IgD-negative memory B cell (primary cell): ENCODE data around the gene SNX13. TPM values are rescaled to one million over a fixed set of nuclear protein-coding genes. Genes with fewer than 3 reads are reported as not detected.
A peak's percentile ranks its signal among the peaks of the same experiment; 100 is the strongest.
"Not testable (repeated sequence)": the region's sequence is repeated elsewhere in the genome, so short reads cannot be mapped to it uniquely, and the experiment has no call there.

ENCODE experiments used
- H3K27ac Mint-ChIP-seq, 3 donors: one replicate each; pipeline ENCODE4 v1.8.0; 2020 to 2022; ENCODE audit warnings: mild to moderate bottlenecking in 3 of 3, mixed read lengths in 3 of 3, moderate library complexity in 1 of 3
- H3K27me3 Mint-ChIP-seq: one replicate; pipeline ENCODE4 v1.8.0; 2021; ENCODE audit warnings: mixed read lengths
- H3K36me3 Mint-ChIP-seq: one replicate; pipeline ENCODE4 v1.8.0; 2020; ENCODE audit warnings: mild to moderate bottlenecking, mixed read lengths
- H3K4me1 Mint-ChIP-seq, 3 donors: one replicate each; pipeline ENCODE4 v1.8.0; 2020 to 2022; ENCODE audit warnings: mixed read lengths in 3 of 3, mild to moderate bottlenecking in 1 of 3
- H3K4me3 Mint-ChIP-seq, 4 donors: one replicate each; pipeline ENCODE4 v1.8.0; 2020 to 2022; ENCODE audit warnings: mild to moderate bottlenecking in 4 of 4, mixed read lengths in 4 of 4, moderate library complexity in 3 of 4
- H3K9me3 Mint-ChIP-seq, 3 donors: one replicate each; pipeline ENCODE4 v1.8.0; 2020 to 2021; ENCODE audit warnings: mixed read lengths in 3 of 3, mild to moderate bottlenecking in 1 of 3
- polyA plus RNA-seq: library from polyadenylated mRNA; unstranded; fragments of 300-500 nt; fragmentation: Illumina TruSeq; gene quantifications from one replicate; pipeline ENCODE4 v1.2.3, GENCODE V29; 2021

The SNX13 gene
- polyA plus RNA-seq, 1 donor from 2014 or later, result 12.1 TPM

DNA sequence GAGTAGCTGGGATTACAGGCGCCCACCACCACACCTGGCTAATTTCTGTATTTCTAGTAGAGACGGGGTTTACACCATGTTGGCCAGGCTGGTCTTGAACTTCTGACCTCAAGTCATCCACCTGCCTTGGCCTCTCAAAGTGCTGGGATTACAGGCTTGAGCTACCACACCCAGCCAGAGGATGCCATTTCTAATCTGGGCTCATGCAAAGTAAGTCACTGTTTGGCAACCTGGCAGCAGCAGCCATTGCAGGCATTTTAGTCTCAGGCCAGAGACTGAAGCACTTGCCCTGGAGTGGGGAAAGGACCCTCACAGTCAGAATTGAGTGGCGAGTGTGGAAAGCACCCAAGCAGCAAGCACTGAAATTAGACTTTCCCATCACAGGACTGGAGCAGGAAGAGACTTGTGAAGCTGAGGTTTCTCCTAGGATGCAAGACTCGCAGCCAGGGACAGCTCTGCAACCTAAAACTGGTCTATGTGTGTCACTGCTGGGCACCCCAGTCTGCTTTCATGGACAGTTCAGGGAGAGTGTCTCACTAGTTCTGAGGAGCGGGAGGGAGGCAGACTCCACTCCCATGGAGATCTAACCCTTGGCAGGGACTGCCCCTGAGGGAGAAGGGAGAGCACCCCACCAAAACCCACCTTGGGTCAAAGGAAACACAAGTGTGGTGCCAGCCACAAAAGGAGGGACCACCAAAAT, 27.6 kb downstream of the SNX13 start:
- Mint-ChIP-seq H3K27ac (no peak overlapping the region), H3K4me3 (no peak overlapping the region), H3K36me3 (peaks cover 9% of the 10 kb centered on the region), H3K9me3 (peaks cover 0 to 2% (median 0%) of the 10 kb centered on the region in 3 donors), H3K27me3 (no peaks in the 10 kb centered on the region), H3K4me1 (peaks cover 13 to 37% (median 32%) of the 10 kb centered on the region in 3 donors)

DNA sequence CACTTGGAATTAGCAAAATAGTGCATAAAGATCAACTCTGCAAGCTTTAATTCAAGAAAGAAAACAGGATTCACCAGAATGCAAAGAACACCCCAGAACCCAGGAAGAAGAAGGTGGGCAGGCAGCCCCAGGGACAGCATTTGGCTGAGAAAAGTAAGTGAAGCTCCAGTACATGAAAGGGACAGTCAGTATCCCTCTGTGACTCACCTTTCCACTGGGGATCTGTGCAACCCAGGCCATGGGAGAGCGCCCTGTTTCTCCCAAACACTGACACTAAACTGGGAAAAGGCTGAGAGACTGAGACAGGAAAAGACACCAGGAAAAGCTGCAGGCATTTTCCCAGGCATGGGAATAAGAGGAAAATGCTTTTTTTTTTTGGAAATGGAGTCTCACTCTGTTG, 28.2 kb downstream of the SNX13 start:
- H3K27ac Mint-ChIP-seq, result no peak overlapping the region
- H3K4me1 Mint-ChIP-seq, result peaks cover 9 to 37% (median 33%) of the 10 kb centered on the region in 3 donors
- H3K4me3 Mint-ChIP-seq, result no peak overlapping the region
- no peaks in the 10 kb centered on the region for H3K27me3 Mint-ChIP-seq
- H3K36me3 Mint-ChIP-seq, result peaks cover 9% of the 10 kb centered on the region
- H3K9me3 Mint-ChIP-seq, result no peaks in the 10 kb centered on the region

DNA sequence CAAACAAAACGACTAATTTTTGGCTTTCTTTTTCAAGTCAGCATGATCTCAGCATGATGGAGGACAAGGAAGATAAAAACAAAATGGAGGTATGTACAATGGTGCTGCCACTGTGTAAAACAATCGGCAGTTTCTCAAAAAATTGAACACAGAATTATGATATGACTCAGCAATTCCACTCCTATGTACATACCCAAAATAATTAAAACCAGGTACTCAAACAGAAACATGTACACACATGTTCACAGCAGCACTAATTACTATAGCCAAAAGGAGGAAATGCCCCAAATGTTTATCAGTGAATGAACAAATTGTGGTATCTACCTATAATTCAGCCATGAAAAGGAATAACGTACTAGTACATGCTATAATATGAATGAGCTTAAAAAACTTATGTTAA, 29.9 kb downstream of the SNX13 start:
- H3K4me3 Mint-ChIP-seq, result peak overlapping the region in 1 of 4 donors; percentile 17
- peaks cover 11 to 37% (median 35%) of the 10 kb centered on the region in 3 donors for H3K4me1 Mint-ChIP-seq
- H3K27ac Mint-ChIP-seq, result no peak overlapping the region
- H3K27me3 Mint-ChIP-seq, result no peaks in the 10 kb centered on the region
- peaks cover 9% of the 10 kb centered on the region for H3K36me3 Mint-ChIP-seq
- H3K9me3 Mint-ChIP-seq, result no peaks in the 10 kb centered on the region

DNA sequence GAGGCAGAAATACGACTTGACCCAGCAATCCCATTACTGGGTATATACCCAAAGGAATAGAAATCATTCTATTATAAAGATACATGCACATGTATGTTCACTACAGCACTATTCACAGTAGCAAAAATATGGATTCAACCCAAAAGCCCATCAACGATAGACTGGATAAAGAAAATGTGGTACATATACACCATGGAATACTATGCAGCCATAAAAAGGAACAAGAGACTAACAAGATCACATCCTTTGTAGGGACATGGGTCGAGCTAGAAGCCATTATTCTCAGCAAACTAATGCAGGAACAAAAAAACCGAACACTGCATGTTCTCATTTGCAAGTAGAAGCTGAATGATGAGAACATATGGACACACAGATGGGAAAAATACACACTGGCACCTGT, 31.0 kb downstream of the SNX13 start:
- H3K27me3 Mint-ChIP-seq, H3K27ac Mint-ChIP-seq, H3K36me3 Mint-ChIP-seq, H3K9me3 Mint-ChIP-seq, H3K4me3 Mint-ChIP-seq: not testable (repeated sequence)
- peaks cover 11 to 31% (median 30%) of the 10 kb centered on the region in 3 donors for H3K4me1 Mint-ChIP-seq

DNA sequence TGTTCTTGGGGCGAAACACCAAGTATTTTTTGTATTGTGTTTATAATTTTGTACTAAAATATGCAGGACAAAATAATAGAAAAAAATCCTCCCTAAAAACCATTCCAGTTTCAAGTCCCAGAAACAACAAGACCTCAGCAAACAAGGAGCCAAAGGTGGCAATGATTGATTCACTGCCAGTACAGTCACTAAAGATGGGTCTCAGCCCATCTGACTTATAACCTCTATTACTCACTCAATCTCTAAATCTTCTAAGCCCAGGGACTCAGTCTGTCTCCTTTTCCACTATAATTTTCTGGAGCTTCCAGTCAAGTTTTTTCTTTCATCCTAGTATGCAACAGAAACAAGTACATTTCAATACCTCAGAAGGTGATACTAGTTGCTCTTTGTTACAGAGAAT, 33.3 kb downstream of the SNX13 start:
- no peak overlapping the region for H3K4me3 Mint-ChIP-seq
- H3K4me1 Mint-ChIP-seq, result peaks cover 4 to 27% (median 27%) of the 10 kb centered on the region in 3 donors
- no peaks in the 10 kb centered on the region for H3K9me3 Mint-ChIP-seq
- no peaks in the 10 kb centered on the region for H3K27me3 Mint-ChIP-seq
- no peak overlapping the region for H3K27ac Mint-ChIP-seq
- H3K36me3 Mint-ChIP-seq, result peaks cover 9% of the 10 kb centered on the region

DNA sequence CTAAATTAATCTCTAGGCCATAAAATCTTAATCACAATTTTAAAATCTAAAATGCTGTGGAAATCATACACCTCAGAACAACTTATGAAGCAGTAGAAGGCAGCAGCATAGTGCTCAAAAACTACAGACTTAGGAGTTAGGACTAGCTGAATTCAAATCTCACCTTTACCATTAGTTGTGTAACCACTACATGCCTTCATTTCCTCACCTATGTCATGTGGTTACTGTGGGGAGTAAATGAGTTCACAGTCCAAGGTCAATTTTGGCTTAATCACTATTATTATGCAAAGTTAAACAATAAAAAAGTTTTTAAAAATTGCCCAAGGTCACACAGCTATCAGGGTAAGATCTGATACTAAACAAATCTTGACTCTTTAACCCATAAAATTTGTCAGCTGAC, 37.0 kb downstream of the SNX13 start:
- Mint-ChIP-seq H3K4me3 (no peak overlapping the region), H3K36me3 (peaks cover 3% of the 10 kb centered on the region)

DNA sequence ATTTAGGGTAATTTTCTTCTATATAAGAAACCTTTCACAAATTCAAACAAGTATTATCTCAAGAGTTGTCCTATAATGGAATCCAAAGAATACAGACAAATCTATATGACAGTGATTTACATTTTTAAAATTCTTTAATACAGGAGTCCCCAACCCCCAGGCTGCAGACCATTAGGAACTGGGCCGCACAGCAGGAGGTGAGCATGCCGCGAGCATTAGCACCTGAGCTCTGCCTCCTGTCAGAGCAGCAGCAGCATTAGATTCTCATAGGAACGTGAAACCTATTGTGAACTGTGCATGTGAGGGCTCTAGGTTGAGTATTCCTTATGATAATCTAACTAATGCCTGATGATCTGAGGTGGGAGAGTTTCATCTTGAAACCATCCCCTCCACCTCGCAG, 37.7 kb downstream of the SNX13 start:
- Mint-ChIP-seq H3K36me3 (no peaks in the 10 kb centered on the region), H3K27me3 (no peaks in the 10 kb centered on the region), H3K27ac (no peak overlapping the region), H3K4me3 (no peak overlapping the region), H3K9me3 (no peaks in the 10 kb centered on the region), H3K4me1 (peaks cover 6 to 21% (median 19%) of the 10 kb centered on the region in 3 donors)

More for the DNA sequence above, 37.0 kb downstream of the SNX13 start:
- Mint-ChIP-seq H3K27me3 (no peaks in the 10 kb centered on the region), H3K9me3 (no peaks in the 10 kb centered on the region), H3K27ac (no peak overlapping the region), H3K4me1 (peaks cover 8 to 25% (median 24%) of the 10 kb centered on the region in 3 donors)

DNA sequence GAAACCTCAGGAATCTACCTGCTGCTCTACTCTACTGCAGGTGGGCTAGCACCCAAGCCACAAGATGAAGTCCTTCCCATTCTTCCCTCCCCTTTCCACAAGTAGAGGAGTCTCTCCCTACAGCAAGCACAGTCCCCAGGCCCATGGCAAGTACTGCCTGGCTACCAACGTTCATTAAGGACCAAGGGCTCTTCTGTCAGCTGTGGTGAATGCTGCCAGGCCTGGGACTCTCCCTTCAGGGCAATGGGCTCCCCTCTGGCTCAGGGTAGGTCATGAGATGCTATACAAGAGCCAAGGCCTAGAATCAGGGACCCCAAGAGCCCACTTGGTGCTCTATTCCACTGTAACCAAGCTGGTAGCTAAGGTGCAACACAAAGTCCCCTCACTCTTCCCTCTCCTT, 39.8 kb downstream of the SNX13 start:
- Mint-ChIP-seq H3K4me3 (no peak overlapping the region), H3K4me1 (peaks cover 4 to 19% (median 16%) of the 10 kb centered on the region in 3 donors), H3K9me3 (no peaks in the 10 kb centered on the region), H3K27me3 (no peaks in the 10 kb centered on the region), H3K27ac (no peak overlapping the region), H3K36me3 (no peaks in the 10 kb centered on the region)

DNA sequence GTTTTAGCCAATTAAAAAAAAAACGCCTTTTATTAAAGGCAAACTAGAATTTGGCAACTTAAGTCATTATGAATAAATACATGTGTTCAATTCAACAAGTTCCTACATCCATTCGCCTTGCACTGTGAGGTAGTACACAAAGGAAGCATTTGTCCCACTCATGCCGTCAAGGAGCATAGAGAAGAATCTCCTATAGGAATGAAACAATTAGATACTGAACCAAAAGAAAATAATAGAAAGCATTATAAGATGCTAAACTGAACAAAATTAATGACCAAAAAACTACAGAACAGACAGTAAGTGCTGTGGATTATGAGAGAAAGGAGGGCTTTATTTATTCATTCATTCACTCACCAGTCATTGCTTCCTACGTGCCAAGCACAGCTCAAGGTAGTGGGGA, 42.2 kb downstream of the SNX13 start:
- Mint-ChIP-seq H3K4me3 (no peak overlapping the region), H3K9me3 (no peaks in the 10 kb centered on the region), H3K27ac (no peak overlapping the region), H3K36me3 (peaks cover 2% of the 10 kb centered on the region), H3K27me3 (no peaks in the 10 kb centered on the region), H3K4me1 (peaks cover 4 to 10% (median 8%) of the 10 kb centered on the region in 3 donors)

DNA sequence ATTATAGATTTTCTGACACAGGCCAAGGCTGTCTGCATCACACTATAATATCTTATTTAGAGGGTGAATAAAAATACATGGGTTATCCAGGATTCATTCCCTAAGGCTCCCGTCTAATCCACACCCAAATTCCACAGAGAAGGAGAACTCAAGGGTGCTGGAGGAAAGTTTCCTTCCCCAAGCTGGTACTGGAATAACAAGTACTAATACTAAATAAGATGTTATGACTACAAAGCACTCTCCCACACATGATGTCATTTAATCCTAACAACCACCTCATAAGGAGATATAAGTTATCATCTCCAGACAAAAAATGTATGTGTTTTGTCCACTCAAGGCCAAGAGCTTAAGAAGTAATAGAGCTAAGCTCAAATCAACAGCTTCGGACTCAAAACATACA, 53.0 kb downstream of the SNX13 start:
- no peak overlapping the region for H3K27ac Mint-ChIP-seq
- H3K4me3 Mint-ChIP-seq, result no peak overlapping the region
- no peaks in the 10 kb centered on the region for H3K9me3 Mint-ChIP-seq
- H3K4me1 Mint-ChIP-seq, result no peaks in the 10 kb centered on the region
- H3K27me3 Mint-ChIP-seq, result no peaks in the 10 kb centered on the region
- peaks cover 15% of the 10 kb centered on the region for H3K36me3 Mint-ChIP-seq

DNA sequence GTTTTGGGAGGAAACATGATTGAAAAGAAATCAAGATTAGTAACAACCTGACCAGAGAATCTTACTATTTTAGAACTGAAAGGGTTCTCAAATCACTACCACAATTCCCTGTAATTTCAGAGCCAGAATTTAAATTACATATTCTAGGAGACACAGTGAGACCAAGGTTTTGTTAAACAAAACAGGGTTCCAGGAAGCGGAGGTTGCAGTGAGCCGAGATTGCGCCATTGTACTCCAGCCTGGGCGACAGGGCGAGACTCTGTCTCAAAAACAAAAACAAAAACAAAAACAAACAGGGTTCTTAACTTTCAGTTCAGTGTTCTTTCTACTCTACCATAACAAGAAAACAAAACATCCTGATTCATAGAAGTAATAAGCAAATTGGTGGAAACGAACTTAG, 57.6 kb downstream of the SNX13 start:
- H3K4me3 Mint-ChIP-seq, result no peak overlapping the region
- no peaks in the 10 kb centered on the region for H3K27me3 Mint-ChIP-seq
- H3K4me1 Mint-ChIP-seq, result no peaks in the 10 kb centered on the region
- H3K36me3 Mint-ChIP-seq, result peaks cover 13% of the 10 kb centered on the region
- no peak overlapping the region for H3K27ac Mint-ChIP-seq
- no peaks in the 10 kb centered on the region for H3K9me3 Mint-ChIP-seq

DNA sequence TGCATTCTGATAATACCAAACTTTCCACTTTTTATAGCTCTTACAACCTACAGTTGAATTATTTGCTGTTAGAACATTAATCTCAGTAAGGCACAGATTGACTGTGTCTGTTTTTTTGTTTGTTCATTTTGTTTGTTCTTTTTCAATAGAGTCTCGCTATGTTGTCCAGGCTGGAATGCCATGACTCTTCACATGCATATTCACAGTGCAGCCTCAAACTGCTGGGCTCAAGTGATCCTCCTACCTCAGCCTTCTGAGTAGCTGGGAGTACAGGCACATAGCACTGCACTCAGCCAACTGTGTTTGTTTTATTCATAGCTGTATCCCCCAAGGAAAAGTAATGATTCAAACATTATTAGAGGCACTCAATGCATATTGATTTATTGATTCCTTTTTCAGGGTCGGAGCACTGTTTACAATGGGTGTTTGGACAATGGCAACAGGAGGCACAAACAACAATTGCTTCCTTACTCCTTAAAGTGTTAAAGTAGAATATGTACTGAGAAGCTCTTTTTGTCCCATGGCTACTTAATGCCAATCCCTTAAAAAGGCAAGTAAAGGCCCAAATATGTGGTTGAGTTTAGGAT, 61.1 kb downstream of the SNX13 start:
- no peak overlapping the region for H3K4me3 Mint-ChIP-seq
- no peaks in the 10 kb centered on the region for H3K9me3 Mint-ChIP-seq
- peak overlapping the region in 1 of 3 donors; percentile 8 for H3K27ac Mint-ChIP-seq
- no peaks in the 10 kb centered on the region for H3K4me1 Mint-ChIP-seq
- peaks cover 3% of the 10 kb centered on the region for H3K36me3 Mint-ChIP-seq
- H3K27me3 Mint-ChIP-seq, result no peaks in the 10 kb centered on the region

DNA sequence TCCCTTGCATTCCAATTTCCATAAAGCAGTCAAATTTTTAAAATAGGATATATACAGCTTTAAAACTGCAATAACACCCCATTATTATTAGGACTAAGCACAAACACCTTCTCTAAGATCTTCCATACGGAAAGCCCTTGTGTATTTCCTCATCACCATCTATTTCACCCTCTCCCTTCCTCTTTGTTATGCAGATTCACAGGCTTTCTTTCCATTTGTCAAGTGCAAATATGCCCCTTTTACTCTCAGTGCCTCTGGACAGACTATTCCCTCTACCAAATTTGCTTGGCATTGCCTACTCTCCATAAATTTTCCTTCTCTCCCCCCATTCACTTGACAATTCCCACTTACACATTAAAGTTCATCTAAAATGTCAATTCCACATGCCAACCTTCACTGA, 61.7 kb downstream of the SNX13 start:
- Mint-ChIP-seq H3K36me3 (peaks cover 4% of the 10 kb centered on the region), H3K27me3 (no peaks in the 10 kb centered on the region), H3K4me3 (no peak overlapping the region), H3K27ac (peak overlapping the region in 1 of 3 donors; percentile 8), H3K9me3 (no peaks in the 10 kb centered on the region), H3K4me1 (no peaks in the 10 kb centered on the region)

DNA sequence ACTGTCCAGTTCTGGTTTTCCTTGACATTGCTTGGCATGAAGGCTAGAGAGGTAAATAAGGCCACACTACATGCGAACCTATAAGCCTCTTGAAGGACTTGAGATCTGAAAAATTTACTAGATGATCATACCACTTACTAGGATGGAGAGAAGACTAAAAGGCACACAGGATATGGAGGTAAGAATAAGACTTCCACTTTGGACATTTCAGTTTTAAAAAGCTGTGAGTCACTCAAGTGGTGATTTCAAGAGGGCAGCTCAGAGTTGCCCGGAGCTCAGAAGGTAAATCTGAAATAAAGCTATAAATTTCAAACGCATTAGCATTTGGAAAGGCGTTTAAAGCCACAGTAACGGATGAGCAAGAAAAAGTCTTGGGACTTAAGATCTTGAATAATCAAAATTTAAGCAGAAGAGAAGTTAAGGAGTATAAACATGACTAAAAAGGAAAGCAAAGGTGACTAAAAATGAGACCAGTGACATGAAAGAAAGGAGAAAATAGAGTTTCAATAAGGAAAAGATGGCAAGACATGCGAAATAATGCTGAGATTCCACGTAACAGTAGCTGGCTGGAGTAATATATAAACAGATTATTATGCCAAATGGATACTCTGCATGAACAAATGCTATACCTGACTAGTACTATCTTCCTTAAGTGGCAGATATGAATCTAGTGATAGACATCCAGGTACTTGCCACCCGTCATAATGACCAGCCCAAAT, 68.3 kb downstream of the SNX13 start:
- peaks cover 10% of the 10 kb centered on the region for H3K36me3 Mint-ChIP-seq
- H3K4me1 Mint-ChIP-seq, result no peaks in the 10 kb centered on the region
- no peaks in the 10 kb centered on the region for H3K27me3 Mint-ChIP-seq
- H3K27ac Mint-ChIP-seq, result peak overlapping the region in 1 of 3 donors; percentile 80
- no peak overlapping the region for H3K4me3 Mint-ChIP-seq
- H3K9me3 Mint-ChIP-seq, result no peaks in the 10 kb centered on the region

DNA sequence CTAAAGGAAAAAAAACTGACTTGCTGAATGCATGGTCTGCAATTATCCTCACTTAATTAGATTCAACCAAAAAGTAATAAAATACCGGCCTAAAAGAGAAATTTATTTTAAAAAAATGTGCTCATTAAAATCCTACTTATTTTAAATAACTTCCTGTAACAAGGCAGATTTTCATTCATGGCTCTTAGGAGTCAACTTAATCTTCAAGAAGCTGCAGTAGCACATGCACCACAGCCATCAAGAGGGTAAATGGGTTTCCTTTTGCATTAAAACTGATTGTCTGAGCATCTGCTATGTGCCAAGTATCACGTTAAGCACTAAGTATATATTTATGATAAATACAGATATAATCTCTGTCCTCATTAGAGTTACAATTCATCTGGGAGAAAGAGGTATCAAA, 69.9 kb downstream of the SNX13 start:
- Mint-ChIP-seq H3K27ac (no peak overlapping the region), H3K36me3 (peaks cover 17% of the 10 kb centered on the region), H3K9me3 (peaks cover 0 to 6% (median 2%) of the 10 kb centered on the region in 3 donors), H3K4me1 (peaks cover 0 to 1% (median 0%) of the 10 kb centered on the region in 3 donors), H3K4me3 (no peak overlapping the region), H3K27me3 (no peaks in the 10 kb centered on the region)
